Neural progenitor cell (in vitro differentiated cells): ENCODE results near the gene TXK. TPM values are rescaled to one million over a fixed set of nuclear protein-coding genes. Genes with fewer than 3 reads are reported as not detected.
A peak's percentile ranks its signal among the peaks of the same experiment; 100 is the strongest.

Experiments
- DNase-seq: peaks from one replicate; pipeline ENCODE4 v3.0.0-alpha.2; 2016; ENCODE audit warnings: low spot score
- H2AFZ ChIP-seq: fragments of 200-600 bp; sonication (generic); replicated peaks from 2 replicates; pipeline ENCODE4 v1.6.1; 2016; ENCODE audit warnings: antibody characterized with exemption
- H3F3A ChIP-seq: fragments of 200-600 bp; sonication (generic); 2 replicates; pipeline ENCODE4 v1.6.1; 2016; ENCODE audit warnings: antibody characterized with exemption, low read depth
- H3K27ac ChIP-seq: fragments of 200-600 bp; sonication (generic); 2 replicates; pipeline ENCODE4 v1.5.1; 2016; ENCODE audit warnings: mild to moderate bottlenecking
- H3K27me3 ChIP-seq: fragments of 200-600 bp; sonication (generic); 2 replicates; pipeline ENCODE4 v1.6.1; 2016; ENCODE audit warnings: mild to moderate bottlenecking, moderate library complexity
- H3K36me3 ChIP-seq: fragments of 200-600 bp; sonication (generic); 2 replicates; pipeline ENCODE4 v1.5.1; 2016
- H3K4me1 ChIP-seq: fragments of 200-600 bp; sonication (generic); 2 replicates; pipeline ENCODE4 v1.6.1; 2016; ENCODE audit warnings: mixed run types
- H3K4me2 ChIP-seq: fragments of 200-600 bp; sonication (generic); 2 replicates; pipeline ENCODE4 v1.6.1; 2016
- H3K4me3 ChIP-seq: fragments of 200-600 bp; sonication (generic); 2 replicates; pipeline ENCODE4 v1.5.1; 2016
- H3K79me2 ChIP-seq: fragments of 200-600 bp; sonication (generic); 2 replicates; pipeline ENCODE4 v1.6.1; 2016; ENCODE audit warnings: low read depth
- H3K9ac ChIP-seq: fragments of 200-600 bp; sonication (generic); 2 replicates; pipeline ENCODE4 v1.6.1; 2016
- H3K9me3 ChIP-seq: fragments of 200-600 bp; sonication (generic); 2 replicates; pipeline ENCODE4 v1.5.1; 2016; ENCODE audit warnings: low read depth
- H4K20me1 ChIP-seq: fragments of 200-600 bp; sonication (generic); 2 replicates; pipeline ENCODE4 v1.6.1; 2016; ENCODE audit warnings: low read depth
- H3K27ac Mint-ChIP-seq: 3 replicates; pipeline ENCODE4 v1.8.0; 2021; ENCODE audit warnings: mixed read lengths
- H3K27me3 Mint-ChIP-seq: 2 replicates; pipeline ENCODE4 v1.8.0; 2022; ENCODE audit warnings: low read depth, mild to moderate bottlenecking, inconsistent platforms, moderate library complexity, mixed read lengths; ENCODE audit not compliant: insufficient read depth
- H3K36me3 Mint-ChIP-seq: 3 replicates; pipeline ENCODE4 v1.8.0; 2021; ENCODE audit warnings: mixed read lengths
- H3K4me1 Mint-ChIP-seq: 3 replicates; pipeline ENCODE4 v1.8.0; 2021; ENCODE audit warnings: mixed read lengths
- H3K4me3 Mint-ChIP-seq: 3 replicates; pipeline ENCODE4 v1.8.0; 2021; ENCODE audit warnings: mild to moderate bottlenecking, moderate library complexity, mixed read lengths
- H3K9me3 Mint-ChIP-seq: 3 replicates; pipeline ENCODE4 v1.8.0; 2020; ENCODE audit warnings: mixed read lengths
- CTCF ChIP-seq: fragments of 200-600 bp; sonication (generic); IDR thresholded peaks from 2 replicates; pipeline ENCODE4 v1.5.1; 2017; ENCODE audit warnings: antibody characterized with exemption, mild to moderate bottlenecking
- EZH2 ChIP-seq: fragments of 200-600 bp; sonication (generic); IDR thresholded peaks from 2 replicates; pipeline ENCODE4 v1.6.1; 2017; ENCODE audit warnings: antibody characterized with exemption, mild to moderate bottlenecking, moderate library complexity
- EZH2phosphoT487 ChIP-seq: fragments of 200-600 bp; sonication (generic); IDR thresholded peaks from 2 replicates; pipeline ENCODE4 v1.6.1; 2017; ENCODE audit warnings: antibody characterized with exemption
- total RNA-seq: library from RNA; depleted of rRNA; stranded (reverse); fragments of >200 nt; gene quantifications from 2 replicates; pipeline ENCODE4 v1.2.3, GENCODE V29; 2015; ENCODE audit warnings: low replicate concordance

The TXK gene
- total RNA-seq, 1 donor from 2014 or later, result not detected

- Histone ChIP-seq H3K9me3 (no peaks in the 10 kb centered on the region), H3K4me2 (no peak overlapping the region), H3K27ac (no peak overlapping the region), H3K79me2 (no peaks in the 10 kb centered on the region), H3K36me3 (no peaks in the 10 kb centered on the region), H4K20me1 (no peaks in the 10 kb centered on the region), H2AFZ (no peak overlapping the region), H3K9ac (no peak overlapping the region), H3K27me3 (no peaks in the 10 kb centered on the region), H3K4me3 (no peak overlapping the region), H3F3A (no peaks in the 10 kb centered on the region), H3K4me1 (no peaks in the 10 kb centered on the region)
- no peak for DNase-seq
- peaks cover 8% of the 10 kb centered on the region for H3K4me1 Mint-ChIP-seq
- no peaks in the 10 kb centered on the region for H3K9me3 Mint-ChIP-seq
- H3K4me3 Mint-ChIP-seq, result no peak overlapping the region
- TF ChIP-seq EZH2 (no peak), EZH2phosphoT487 (no peak), CTCF (no peak)
- no peak overlapping the region for H3K27ac Mint-ChIP-seq
- H3K27me3 Mint-ChIP-seq, result peaks cover 3% of the 10 kb centered on the region
- no peaks in the 10 kb centered on the region for H3K36me3 Mint-ChIP-seq
Measured at GRCh38 chr4:48175806-48176205, 41.8 kb upstream of the TXK start.

GRCh38 chr4:48175328-48175727 is 41.3 kb upstream of the TXK start:
- no peak overlapping the region for H3K4me3 ChIP-seq
- H3K27ac Mint-ChIP-seq, result no peak overlapping the region
- H3K9me3 Mint-ChIP-seq, result no peaks in the 10 kb centered on the region
- H3K9ac ChIP-seq, result no peak overlapping the region
- no peaks in the 10 kb centered on the region for H3K79me2 ChIP-seq
- H3K36me3 Mint-ChIP-seq, result no peaks in the 10 kb centered on the region
- H3K4me1 ChIP-seq, result no peaks in the 10 kb centered on the region
- H3K27ac ChIP-seq, result no peak overlapping the region
- H3F3A ChIP-seq, result no peaks in the 10 kb centered on the region
- H3K27me3 Mint-ChIP-seq, result peaks cover 3% of the 10 kb centered on the region
- TF ChIP-seq CTCF, result no peak
- no peak for TF ChIP-seq EZH2
- TF ChIP-seq EZH2phosphoT487, result no peak
- peak; percentile 24 for DNase-seq
- H4K20me1 ChIP-seq, result no peaks in the 10 kb centered on the region
- no peaks in the 10 kb centered on the region for H3K9me3 ChIP-seq
- H3K27me3 ChIP-seq, result no peaks in the 10 kb centered on the region
- H3K4me1 Mint-ChIP-seq, result peaks cover 8% of the 10 kb centered on the region
- H3K4me3 Mint-ChIP-seq, result no peak overlapping the region
- H3K36me3 ChIP-seq, result no peaks in the 10 kb centered on the region
- no peak overlapping the region for H3K4me2 ChIP-seq
- H2AFZ ChIP-seq, result no peak overlapping the region

GRCh38 chr4:48173056-48173991 is 39.3 kb upstream of the TXK start:
- TF ChIP-seq EZH2 (no peak), EZH2phosphoT487 (no peak), CTCF (no peak)
- Mint-ChIP-seq H3K9me3 (no peaks in the 10 kb centered on the region), H3K27me3 (no peaks in the 10 kb centered on the region), H3K4me1 (peaks cover 8% of the 10 kb centered on the region), H3K36me3 (no peaks in the 10 kb centered on the region), H3K4me3 (no peak overlapping the region), H3K27ac (no peak overlapping the region)
- H3K9ac ChIP-seq, result no peak overlapping the region
- peak; percentile 2 for DNase-seq
- no peaks in the 10 kb centered on the region for H3K4me1 ChIP-seq
- H2AFZ ChIP-seq, result peak overlapping the region; percentile 23
- no peak overlapping the region for H3K4me2 ChIP-seq
- H3F3A ChIP-seq, result no peaks in the 10 kb centered on the region
- no peaks in the 10 kb centered on the region for H3K36me3 ChIP-seq
- no peaks in the 10 kb centered on the region for H4K20me1 ChIP-seq
- H3K27ac ChIP-seq, result no peak overlapping the region
- no peak overlapping the region for H3K4me3 ChIP-seq
- no peaks in the 10 kb centered on the region for H3K79me2 ChIP-seq
- H3K27me3 ChIP-seq, result no peaks in the 10 kb centered on the region
- no peaks in the 10 kb centered on the region for H3K9me3 ChIP-seq
